Trophoblast cell (in vitro differentiated cells and primary cell): Measurements from ENCODE around the gene DSTYK. TPM values are rescaled to one million over a fixed set of nuclear protein-coding genes. Genes with fewer than 3 reads are reported as not detected.

Source experiments
- DNase-seq, 2 donors: peaks; one replicate each; pipeline ENCODE4 v3.0.0-alpha.2; 2016
- H2AFZ ChIP-seq: 2 replicates; pipeline ENCODE4 v1.6.1; 2013; ENCODE audit warnings: low read length, moderate library complexity, mild to moderate bottlenecking; ENCODE audit not compliant: insufficient read depth, poor library complexity
- H2AK5ac ChIP-seq: 2 replicates; pipeline ENCODE4 v1.6.1; 2013; ENCODE audit warnings: mild to moderate bottlenecking, low read length
- H2BK120ac ChIP-seq: 2 replicates; pipeline ENCODE4 v1.6.1; 2013; ENCODE audit warnings: low read length, mild to moderate bottlenecking, moderate library complexity; ENCODE audit not compliant: insufficient read depth, poor library complexity
- H2BK12ac ChIP-seq: 2 replicates; pipeline ENCODE4 v1.6.1; 2013; ENCODE audit warnings: mild to moderate bottlenecking, low read length, moderate library complexity
- H2BK5ac ChIP-seq: 2 replicates; pipeline ENCODE4 v1.6.1; 2013; ENCODE audit warnings: low read length, low read depth, moderate library complexity, mild to moderate bottlenecking; ENCODE audit not compliant: poor library complexity
- H3K14ac ChIP-seq: 2 replicates; pipeline ENCODE4 v1.6.1; 2013; ENCODE audit warnings: mild to moderate bottlenecking, low read length
- H3K18ac ChIP-seq: 2 replicates; pipeline ENCODE4 v1.6.1; 2013; ENCODE audit warnings: mild to moderate bottlenecking, low read length
- H3K23ac ChIP-seq: 2 replicates; pipeline ENCODE4 v1.6.1; 2013; ENCODE audit warnings: low read length
- H3K27ac ChIP-seq: 2 replicates; pipeline ENCODE4 v1.5.1; 2013; ENCODE audit warnings: low read depth, mild to moderate bottlenecking, inconsistent platforms, low read length, moderate library complexity
- H3K27me3 ChIP-seq: 2 replicates; pipeline ENCODE4 v1.6.1; 2013; ENCODE audit warnings: inconsistent platforms, mild to moderate bottlenecking, low read length, moderate library complexity; ENCODE audit not compliant: insufficient read depth
- H3K36me3 ChIP-seq, 2 experiments: 1 replicate in 1 of 2; 2 replicates in 1 of 2; pipeline ENCODE4 v1.6.1; 2013; ENCODE audit warnings: low read length in 2 of 2, mild to moderate bottlenecking in 2 of 2, moderate library complexity in 1 of 2; ENCODE audit not compliant: insufficient read depth in 2 of 2, control insufficient read depth in 1 of 2
- H3K4ac ChIP-seq: 2 replicates; pipeline ENCODE4 v1.6.1; 2013; ENCODE audit warnings: low read depth, mild to moderate bottlenecking, low read length, moderate library complexity
- H3K4me1 ChIP-seq, 2 experiments: 1 replicate in 1 of 2; 2 replicates in 1 of 2; pipeline ENCODE4 v1.6.1; 2013; ENCODE audit warnings: low read length in 2 of 2, mild to moderate bottlenecking in 2 of 2, moderate library complexity in 1 of 2; ENCODE audit not compliant: insufficient read depth in 2 of 2, control insufficient read depth in 1 of 2
- H3K4me2 ChIP-seq: 2 replicates; pipeline ENCODE4 v1.6.1; 2013; ENCODE audit warnings: inconsistent platforms, mild to moderate bottlenecking, low read length, moderate library complexity
- H3K4me3 ChIP-seq: 2 replicates; pipeline ENCODE4 v1.5.1; 2013; ENCODE audit warnings: mild to moderate bottlenecking, low read depth, low read length, inconsistent platforms
- H3K79me1 ChIP-seq: one replicate; pipeline ENCODE4 v1.6.1; 2013; ENCODE audit warnings: low read length
- H3K79me2 ChIP-seq: 2 replicates; pipeline ENCODE4 v1.6.1; 2013; ENCODE audit warnings: low read length, mild to moderate bottlenecking; ENCODE audit not compliant: control insufficient read depth, insufficient read depth, poor library complexity
- H3K9ac ChIP-seq: 2 replicates; pipeline ENCODE4 v1.6.1; 2013; ENCODE audit warnings: mild to moderate bottlenecking, low read length
- H3K9me3 ChIP-seq: 2 replicates; pipeline ENCODE4 v1.6.1; 2013; ENCODE audit warnings: low read depth, mild to moderate bottlenecking, control low read depth, inconsistent platforms, low read length; ENCODE audit not compliant: insufficient read depth
- H4K12ac ChIP-seq: 2 replicates; pipeline ENCODE4 v1.6.1; 2013; ENCODE audit warnings: low read depth, mild to moderate bottlenecking, low read length, moderate library complexity
- H4K8ac ChIP-seq: 2 replicates; pipeline ENCODE4 v1.6.1; 2013; ENCODE audit warnings: low read depth, mild to moderate bottlenecking, low read length, moderate library complexity
- H4K91ac ChIP-seq: one replicate; pipeline ENCODE4 v1.6.1; 2013; ENCODE audit warnings: low read depth, mild to moderate bottlenecking, low read length, moderate library complexity
- WGBS: extraction: QIAGEN DNeasy Blood & Tissue Kit; methylation state at CpG from one replicate; pipeline ENCODE4 v1.1.7; 2013; ENCODE audit warnings: missing lambda C conversion rate; ENCODE audit not compliant: insufficient read length, insufficient coverage; ENCODE audit errors: extremely low coverage; 5-methylcytosine and 5-hydroxymethylcytosine counted together
- polyA plus RNA-seq: library from polyadenylated mRNA; stranded (reverse); fragments of 200-250 nt; gene quantifications from 2 replicates; pipeline ENCODE4 v1.2.3, GENCODE V29; 2013

The DSTYK gene, protein sequence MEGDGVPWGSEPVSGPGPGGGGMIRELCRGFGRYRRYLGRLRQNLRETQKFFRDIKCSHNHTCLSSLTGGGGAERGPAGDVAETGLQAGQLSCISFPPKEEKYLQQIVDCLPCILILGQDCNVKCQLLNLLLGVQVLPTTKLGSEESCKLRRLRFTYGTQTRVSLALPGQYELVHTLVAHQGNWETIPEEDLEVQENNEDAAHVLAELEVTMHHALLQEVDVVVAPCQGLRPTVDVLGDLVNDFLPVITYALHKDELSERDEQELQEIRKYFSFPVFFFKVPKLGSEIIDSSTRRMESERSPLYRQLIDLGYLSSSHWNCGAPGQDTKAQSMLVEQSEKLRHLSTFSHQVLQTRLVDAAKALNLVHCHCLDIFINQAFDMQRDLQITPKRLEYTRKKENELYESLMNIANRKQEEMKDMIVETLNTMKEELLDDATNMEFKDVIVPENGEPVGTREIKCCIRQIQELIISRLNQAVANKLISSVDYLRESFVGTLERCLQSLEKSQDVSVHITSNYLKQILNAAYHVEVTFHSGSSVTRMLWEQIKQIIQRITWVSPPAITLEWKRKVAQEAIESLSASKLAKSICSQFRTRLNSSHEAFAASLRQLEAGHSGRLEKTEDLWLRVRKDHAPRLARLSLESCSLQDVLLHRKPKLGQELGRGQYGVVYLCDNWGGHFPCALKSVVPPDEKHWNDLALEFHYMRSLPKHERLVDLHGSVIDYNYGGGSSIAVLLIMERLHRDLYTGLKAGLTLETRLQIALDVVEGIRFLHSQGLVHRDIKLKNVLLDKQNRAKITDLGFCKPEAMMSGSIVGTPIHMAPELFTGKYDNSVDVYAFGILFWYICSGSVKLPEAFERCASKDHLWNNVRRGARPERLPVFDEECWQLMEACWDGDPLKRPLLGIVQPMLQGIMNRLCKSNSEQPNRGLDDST
- 4.3 TPM in 2 replicates for polyA plus RNA-seq

DNA sequence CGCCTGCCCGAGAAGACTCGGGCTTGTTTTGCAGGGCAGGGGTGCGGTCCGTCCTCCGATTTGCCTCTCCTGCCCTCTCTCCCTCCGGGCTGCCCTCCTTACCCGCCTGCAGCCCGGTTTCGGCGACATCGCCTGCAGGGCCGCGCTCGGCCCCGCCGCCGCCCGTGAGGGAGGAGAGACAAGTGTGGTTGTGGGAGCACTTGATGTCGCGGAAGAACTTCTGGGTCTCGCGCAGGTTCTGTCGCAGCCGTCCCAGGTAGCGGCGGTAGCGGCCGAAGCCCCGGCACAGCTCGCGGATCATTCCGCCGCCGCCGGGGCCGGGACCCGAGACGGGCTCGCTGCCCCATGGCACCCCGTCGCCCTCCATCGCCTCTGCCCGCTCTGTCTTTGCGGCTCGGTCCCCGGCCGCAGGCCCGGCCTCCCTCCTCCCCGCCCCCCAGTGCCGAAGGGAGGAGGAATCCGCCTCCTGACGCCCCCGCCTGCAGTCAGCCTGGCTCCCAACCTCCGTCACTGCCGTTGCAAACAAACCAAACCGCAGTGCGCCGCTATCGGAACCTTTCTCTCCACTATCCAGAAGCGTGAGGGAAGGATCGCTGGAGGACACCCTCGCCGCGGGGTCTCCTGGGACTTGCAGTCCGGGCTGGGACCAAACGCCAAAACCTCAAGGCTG lies at the start of gene DSTYK:
Gene DSTYK, minus strand, starts transcription at position 534 of the 670 bp plus-strand sequence. Its CDS starts 167 bp downstream, at position 367.
- WGBS, result no CpG with 5 or more reads among the region's 67 CpGs

DNA sequence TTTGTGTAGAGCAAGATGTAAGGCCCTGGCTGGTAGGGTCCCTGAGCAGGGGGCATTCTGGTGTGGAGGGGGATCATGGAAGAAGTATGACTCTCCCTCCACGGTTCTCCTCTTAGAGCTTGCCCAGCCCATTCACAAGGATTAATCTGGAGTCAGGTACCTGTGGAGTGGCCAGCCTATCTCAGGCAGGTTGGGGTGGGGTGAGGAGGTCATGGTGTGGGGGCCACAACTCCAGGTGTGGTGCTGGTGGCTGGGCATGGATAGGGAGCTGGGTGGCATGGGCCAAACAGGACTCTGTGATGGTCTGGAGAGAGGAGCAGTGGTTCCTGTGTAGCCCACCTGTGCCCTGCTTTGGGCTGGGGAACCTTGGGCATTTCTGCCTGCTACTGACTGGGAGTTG lies 48.5 kb upstream of the DSTYK start:
- no CpG with 5 or more reads among the region's 1 CpG for WGBS
- Histone ChIP-seq H3K18ac (no peak overlapping the region), H4K12ac (no peak overlapping the region), H3K36me3 (no peaks in the 10 kb centered on the region), H3K14ac (no peak overlapping the region), H3K4ac (no peak overlapping the region), H3K79me1 (peaks cover 11% of the 10 kb centered on the region), H4K91ac (peak overlapping the region; percentile 64), H2BK12ac (peak overlapping the region; percentile 32), H2BK5ac (no peak overlapping the region), H3K9ac (no peak overlapping the region), H2AK5ac (peak overlapping the region; percentile 33), H3K9me3 (no peaks in the 10 kb centered on the region), H4K8ac (no peak overlapping the region), H3K27me3 (no peaks in the 10 kb centered on the region), H2BK120ac (peak overlapping the region; percentile 53), H3K27ac (no peak overlapping the region), H3K4me2 (no peak overlapping the region), H3K23ac (no peak overlapping the region), H3K4me1 (peaks cover 16 to 24% of the 10 kb centered on the region in 2 experiments), H3K79me2 (no peaks in the 10 kb centered on the region), H3K4me3 (no peak overlapping the region), H2AFZ (no peak overlapping the region)
- DNase-seq, result no peak

More for the DNA sequence above, at the start of gene DSTYK:
- peak within 1 kb of the TSS; percentile 90 for H2BK120ac ChIP-seq
- H3K23ac ChIP-seq, result no peak within 1 kb of the TSS
- H2BK5ac ChIP-seq, result peak within 1 kb of the TSS; percentile 74
- no peaks in the 10 kb centered on the region for H3K9me3 ChIP-seq
- H3K79me2 ChIP-seq, result peaks cover 4% of the 10 kb centered on the region
- no peaks in the 10 kb centered on the region for H3K36me3 ChIP-seq
- peak within 1 kb of the TSS; percentile 71 for H3K27ac ChIP-seq
- peak within 1 kb of the TSS; percentile 90 for H4K8ac ChIP-seq
- peaks cover 2% of the 10 kb centered on the region in 2 experiments for H3K4me1 ChIP-seq
- peak within 1 kb of the TSS; percentile 93 for H3K18ac ChIP-seq
- peak; percentile 88 to 92 for DNase-seq
- no peaks in the 10 kb centered on the region for H3K27me3 ChIP-seq
- H3K4ac ChIP-seq, result peak within 1 kb of the TSS; percentile 55
- H3K79me1 ChIP-seq, result peaks cover 10% of the 10 kb centered on the region
- peak within 1 kb of the TSS; percentile 61 for H3K4me2 ChIP-seq
- H3K9ac ChIP-seq, result peak within 1 kb of the TSS; percentile 73
- H4K91ac ChIP-seq, result peak within 1 kb of the TSS; percentile 80
- H2AK5ac ChIP-seq, result no peak within 1 kb of the TSS
- H3K4me3 ChIP-seq, result peak within 1 kb of the TSS; percentile 86
- peak within 1 kb of the TSS; percentile 72 for H4K12ac ChIP-seq
- peak within 1 kb of the TSS; percentile 95 for H3K14ac ChIP-seq
- H2BK12ac ChIP-seq, result no peak within 1 kb of the TSS
- peak within 1 kb of the TSS; percentile 92 for H2AFZ ChIP-seq

DNA sequence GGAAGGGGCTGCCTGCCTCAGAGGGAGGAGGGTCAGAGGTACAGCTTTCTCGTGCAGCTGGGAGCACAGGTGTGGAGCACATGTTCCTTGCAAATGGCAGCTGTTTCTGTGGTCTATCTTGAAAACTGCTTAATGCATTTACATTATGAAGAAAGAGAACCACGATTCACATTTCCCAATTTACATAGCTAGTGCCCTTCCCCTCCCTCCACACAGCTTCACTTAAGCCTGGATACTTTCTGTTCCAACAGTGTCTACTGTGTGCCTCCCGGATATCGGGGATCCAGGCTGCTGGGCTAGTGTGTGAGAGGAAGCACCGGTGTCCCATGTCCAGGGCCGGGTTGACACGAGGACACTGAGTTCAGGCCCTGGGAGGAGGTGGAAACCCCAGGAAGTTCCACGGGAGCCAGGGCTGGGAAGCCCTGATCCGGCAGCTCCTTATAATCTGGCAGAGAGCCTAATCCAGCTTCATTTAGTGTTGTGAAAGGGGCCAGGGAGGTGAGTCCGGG lies 47.9 kb upstream of the DSTYK start:
- H4K8ac ChIP-seq, result no peak overlapping the region
- peak overlapping the region; percentile 64 for H4K91ac ChIP-seq
- no peak overlapping the region for H3K4me2 ChIP-seq
- peak overlapping the region; percentile 32 for H3K18ac ChIP-seq
- DNase-seq, result no peak
- H3K14ac ChIP-seq, result peak overlapping the region; percentile 21
- H2AFZ ChIP-seq, result no peak overlapping the region
- H3K4me3 ChIP-seq, result no peak overlapping the region
- H2BK12ac ChIP-seq, result peak overlapping the region; percentile 61
- WGBS, result no CpG with 5 or more reads among the region's 10 CpGs
- no peak overlapping the region for H3K9ac ChIP-seq
- no peak overlapping the region for H4K12ac ChIP-seq
- no peaks in the 10 kb centered on the region for H3K27me3 ChIP-seq
- no peak overlapping the region for H3K23ac ChIP-seq
- peaks cover 11% of the 10 kb centered on the region for H3K79me1 ChIP-seq
- H3K27ac ChIP-seq, result no peak overlapping the region
- H3K79me2 ChIP-seq, result no peaks in the 10 kb centered on the region
- H2AK5ac ChIP-seq, result peak overlapping the region; percentile 33
- H3K4ac ChIP-seq, result no peak overlapping the region
- peaks cover 16 to 24% of the 10 kb centered on the region in 2 experiments for H3K4me1 ChIP-seq
- peak overlapping the region; percentile 3 for H2BK5ac ChIP-seq
- H3K9me3 ChIP-seq, result no peaks in the 10 kb centered on the region
- H2BK120ac ChIP-seq, result peak overlapping the region; percentile 53
- no peaks in the 10 kb centered on the region for H3K36me3 ChIP-seq

DNA sequence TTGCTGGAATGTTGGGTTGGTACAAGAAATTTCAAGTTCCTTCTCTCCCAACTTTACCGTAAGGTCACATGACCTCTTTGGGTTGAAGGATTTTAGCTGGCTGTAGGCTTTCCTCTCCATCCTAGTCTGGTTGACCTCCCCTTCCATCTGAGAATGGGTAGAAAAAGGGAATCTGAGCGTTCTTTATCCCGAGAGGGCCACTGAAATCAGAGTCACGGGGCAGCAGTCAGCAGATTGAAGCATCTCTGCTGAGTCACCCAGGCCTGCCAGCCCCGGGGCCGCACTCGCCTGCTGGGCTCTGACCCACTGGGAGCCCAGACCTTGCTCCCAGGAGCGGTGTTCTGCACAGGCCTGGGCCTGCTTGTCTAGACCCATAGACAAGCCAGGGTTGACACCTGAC lies 47.2 kb upstream of the DSTYK start:
- Histone ChIP-seq H3K27ac (peak overlapping the region; percentile 44), H3K36me3 (no peaks in the 10 kb centered on the region), H3K18ac (no peak overlapping the region), H3K9ac (no peak overlapping the region), H3K4me1 (peaks cover 16 to 24% of the 10 kb centered on the region in 2 experiments), H3K4ac (no peak overlapping the region), H3K9me3 (no peaks in the 10 kb centered on the region), H3K79me1 (peaks cover 11% of the 10 kb centered on the region), H3K4me3 (no peak overlapping the region), H2AK5ac (no peak overlapping the region), H4K8ac (no peak overlapping the region), H3K14ac (no peak overlapping the region), H3K4me2 (no peak overlapping the region), H2AFZ (peak overlapping the region; percentile 8), H2BK12ac (no peak overlapping the region), H3K27me3 (no peaks in the 10 kb centered on the region), H4K12ac (no peak overlapping the region), H2BK5ac (no peak overlapping the region), H2BK120ac (peak overlapping the region; percentile 67), H4K91ac (peak overlapping the region; percentile 68), H3K79me2 (no peaks in the 10 kb centered on the region), H3K23ac (no peak overlapping the region)
- peak; percentile 24 to 27 for DNase-seq
- no CpG with 5 or more reads among the region's 8 CpGs for WGBS
